Measurements from ENCODE around the gene CENPVL1. TPM values are rescaled to one million over a fixed set of nuclear protein-coding genes. Genes with fewer than 3 reads are reported as not detected.
"Not testable (repeated sequence)": the region's sequence is repeated elsewhere in the genome, so short reads cannot be mapped to it uniquely, and the experiment has no call there.

CENPVL1 gene
- total RNA-seq (1.4 TPM in 2 replicates), polyA plus RNA-seq (1.2 and 1.6 TPM in 2 replicates)

GRCh38 chrX:51710277-51711164 lies at the start of gene CENPVL1:
TSS of gene CENPVL1 (plus strand) at chrX:51710512. CDS start at chrX:51710512, 0 bp downstream.
- not testable (repeated sequence) for H3K36me3 ChIP-seq; H3K4me1 ChIP-seq (ENCODE audit: low read depth); H3K4me3 ChIP-seq; H3K27me3 ChIP-seq; H3K9me3 ChIP-seq (ENCODE audit: low read depth); H3K27ac ChIP-seq; DNase-seq (ENCODE audit: low read depth in 1 of 2, low spot score in 1 of 2)

DNA sequence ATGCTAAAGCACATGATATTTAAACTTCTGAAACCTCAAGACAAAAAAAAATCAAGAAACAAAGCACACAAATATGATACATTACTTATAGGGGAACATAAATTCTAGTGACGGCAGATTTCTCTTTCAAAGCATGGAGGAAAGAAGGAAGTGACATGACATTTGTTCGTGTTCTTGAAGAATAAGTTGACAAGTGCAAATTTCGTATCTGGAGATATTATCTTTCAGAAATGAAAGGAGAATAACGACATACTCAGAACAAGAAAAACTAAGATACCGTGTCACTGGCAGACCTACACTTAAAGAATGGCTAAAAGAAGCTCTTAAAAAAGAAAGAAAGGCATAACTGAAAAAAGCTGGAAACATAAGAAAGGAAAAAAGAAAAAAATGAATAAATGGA lies 44.3 kb upstream of the CENPVL1 start:
- no peaks in the 10 kb centered on the region for H3K4me1 ChIP-seq (ENCODE audit: low read depth)
- H3K9me3 ChIP-seq (ENCODE audit: low read depth), result no peaks in the 10 kb centered on the region
- no peak for DNase-seq (ENCODE audit: low read depth in 1 of 2, low spot score in 1 of 2)
- no peak overlapping the region for H3K27ac ChIP-seq
- H3K27me3 ChIP-seq, result peaks cover 3% of the 10 kb centered on the region
- TF ChIP-seq, protein P1, sequence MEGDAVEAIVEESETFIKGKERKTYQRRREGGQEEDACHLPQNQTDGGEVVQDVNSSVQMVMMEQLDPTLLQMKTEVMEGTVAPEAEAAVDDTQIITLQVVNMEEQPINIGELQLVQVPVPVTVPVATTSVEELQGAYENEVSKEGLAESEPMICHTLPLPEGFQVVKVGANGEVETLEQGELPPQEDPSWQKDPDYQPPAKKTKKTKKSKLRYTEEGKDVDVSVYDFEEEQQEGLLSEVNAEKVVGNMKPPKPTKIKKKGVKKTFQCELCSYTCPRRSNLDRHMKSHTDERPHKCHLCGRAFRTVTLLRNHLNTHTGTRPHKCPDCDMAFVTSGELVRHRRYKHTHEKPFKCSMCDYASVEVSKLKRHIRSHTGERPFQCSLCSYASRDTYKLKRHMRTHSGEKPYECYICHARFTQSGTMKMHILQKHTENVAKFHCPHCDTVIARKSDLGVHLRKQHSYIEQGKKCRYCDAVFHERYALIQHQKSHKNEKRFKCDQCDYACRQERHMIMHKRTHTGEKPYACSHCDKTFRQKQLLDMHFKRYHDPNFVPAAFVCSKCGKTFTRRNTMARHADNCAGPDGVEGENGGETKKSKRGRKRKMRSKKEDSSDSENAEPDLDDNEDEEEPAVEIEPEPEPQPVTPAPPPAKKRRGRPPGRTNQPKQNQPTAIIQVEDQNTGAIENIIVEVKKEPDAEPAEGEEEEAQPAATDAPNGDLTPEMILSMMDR (IDR thresholded peaks at IDR 0.05; ENCODE audit: low read depth, low read length), result no peak
- H3K36me3 ChIP-seq, result no peaks in the 10 kb centered on the region
- H3K4me3 ChIP-seq, result no peak overlapping the region

GRCh38 chrX:51679689-51680433 lies 30.5 kb upstream of the CENPVL1 start:
- not testable (repeated sequence) for H3K36me3 ChIP-seq; DNase-seq (ENCODE audit: low read depth in 1 of 2, low spot score in 1 of 2); H3K4me1 ChIP-seq (ENCODE audit: low read depth); H3K27ac ChIP-seq; H3K4me3 ChIP-seq; H3K9me3 ChIP-seq (ENCODE audit: low read depth); H3K27me3 ChIP-seq

DNA sequence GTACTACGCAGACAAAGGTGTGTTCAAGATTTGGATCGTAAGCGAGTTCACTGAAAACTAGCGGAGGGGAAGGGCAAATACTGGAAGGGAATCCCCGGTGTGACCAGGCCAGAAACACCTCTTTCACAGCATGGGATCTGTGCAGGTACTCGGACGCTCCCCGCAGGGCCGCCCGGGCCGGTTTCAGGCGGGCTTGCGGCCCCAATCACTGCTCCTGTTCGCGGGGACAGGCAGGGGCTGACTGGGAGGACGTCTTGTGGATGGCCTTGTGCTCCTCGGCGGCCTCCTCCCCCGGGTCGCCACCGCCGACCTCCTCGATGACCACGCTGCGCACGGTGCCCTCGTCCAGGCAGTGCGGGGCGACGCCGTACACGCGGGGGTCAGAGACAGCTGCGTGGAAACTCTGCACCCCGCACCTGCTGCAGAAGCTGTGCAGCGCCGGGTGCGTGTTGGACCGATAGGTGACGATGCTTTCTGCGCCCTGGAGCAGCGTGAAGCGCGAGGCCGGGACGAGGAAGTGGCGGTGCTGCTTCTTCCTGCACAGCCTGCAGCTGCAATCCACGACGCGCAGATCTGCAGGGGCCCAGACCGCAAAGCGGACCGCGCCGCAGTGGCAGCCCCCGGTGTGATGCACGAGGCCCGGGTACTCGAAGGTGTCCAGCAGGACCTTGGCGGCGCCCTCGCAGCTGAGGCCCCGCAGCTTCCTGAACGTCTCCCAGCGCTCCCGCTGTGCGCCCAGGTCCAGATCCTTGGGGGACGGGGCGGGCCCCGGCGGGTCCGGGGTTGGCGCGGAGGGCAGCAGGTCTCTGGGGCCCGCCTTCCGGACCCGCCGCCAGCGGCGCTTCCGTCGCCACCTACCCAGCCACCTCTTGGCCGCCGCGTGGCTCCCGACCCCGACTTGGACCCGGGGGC lies 28.2 kb upstream of the CENPVL1 start:
- H3K4me3 ChIP-seq; H3K27me3 ChIP-seq; H3K9me3 ChIP-seq (ENCODE audit: low read depth); H3K27ac ChIP-seq; DNase-seq (ENCODE audit: low read depth in 1 of 2, low spot score in 1 of 2); H3K36me3 ChIP-seq; H3K4me1 ChIP-seq (ENCODE audit: low read depth): not testable (repeated sequence)

DNA sequence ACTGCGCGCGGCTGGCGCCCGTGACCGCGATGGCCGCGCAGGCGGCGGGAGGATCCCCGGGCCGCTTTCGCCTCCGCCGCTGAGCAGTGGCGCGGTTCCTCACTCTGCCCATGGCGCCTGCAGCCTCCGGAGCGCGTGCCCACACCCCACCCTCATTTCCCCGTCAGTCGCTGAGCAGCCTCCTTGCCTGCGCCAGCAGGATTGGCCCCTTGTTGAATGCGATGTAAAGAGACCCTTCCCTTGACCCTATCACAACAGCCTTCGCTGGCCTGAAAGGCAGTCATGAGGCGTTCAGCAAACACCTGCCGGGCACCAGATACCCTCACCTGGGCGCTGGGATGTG lies 27.6 kb upstream of the CENPVL1 start, which contains the start of gene CENPVL2:
Gene CENPVL2 (minus strand): TSS at position 112 of the 343 bp plus-strand sequence. CDS start 0 bp downstream, at position 112.
- H3K4me1 ChIP-seq (ENCODE audit: low read depth); H3K9me3 ChIP-seq (ENCODE audit: low read depth); H3K36me3 ChIP-seq; H3K4me3 ChIP-seq; DNase-seq (ENCODE audit: low read depth in 1 of 2, low spot score in 1 of 2); H3K27ac ChIP-seq; H3K27me3 ChIP-seq: not testable (repeated sequence)

GRCh38 chrX:51694254-51694653 lies 16.1 kb upstream of the CENPVL1 start:
- no peaks in the 10 kb centered on the region for H3K4me1 ChIP-seq (ENCODE audit: low read depth)
- H3K27ac ChIP-seq, result no peak overlapping the region
- H3K4me3 ChIP-seq, result no peak overlapping the region
- no peak for DNase-seq (ENCODE audit: low read depth in 1 of 2, low spot score in 1 of 2)
- TF ChIP-seq, protein P1 (IDR thresholded peaks at IDR 0.05; ENCODE audit: low read depth, low read length), result no peak
- no peaks in the 10 kb centered on the region for H3K9me3 ChIP-seq (ENCODE audit: low read depth)
- peaks cover 14% of the 10 kb centered on the region for H3K27me3 ChIP-seq
- H3K36me3 ChIP-seq, result no peaks in the 10 kb centered on the region

DNA sequence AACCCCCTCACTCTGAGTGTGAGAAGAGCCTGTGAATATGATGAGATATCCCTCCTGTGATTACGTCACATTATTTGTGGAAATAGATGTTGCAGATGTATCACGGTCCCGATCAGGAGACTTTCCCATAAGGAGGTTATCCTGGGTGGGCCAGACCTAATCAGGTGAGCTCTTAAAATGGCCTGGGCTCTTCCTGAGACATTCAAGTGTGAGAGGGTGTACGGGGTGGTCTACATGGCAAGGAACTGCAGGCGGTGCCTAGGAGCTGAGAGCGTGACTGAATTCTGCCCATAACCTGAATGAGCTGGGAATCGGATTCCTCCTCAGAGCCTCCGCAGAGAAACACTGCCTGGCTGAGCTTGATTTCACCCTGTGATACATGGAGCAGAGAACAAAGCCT lies 12.9 kb upstream of the CENPVL1 start:
- H3K27me3 ChIP-seq, result peaks cover 17% of the 10 kb centered on the region
- DNase-seq (ENCODE audit: low read depth in 1 of 2, low spot score in 1 of 2), result no peak
- H3K4me3 ChIP-seq, result no peak overlapping the region
- no peaks in the 10 kb centered on the region for H3K9me3 ChIP-seq (ENCODE audit: low read depth)
- H3K4me1 ChIP-seq (ENCODE audit: low read depth), result no peaks in the 10 kb centered on the region
- H3K27ac ChIP-seq, result no peak overlapping the region
- H3K36me3 ChIP-seq, result no peaks in the 10 kb centered on the region
- TF ChIP-seq, protein P1 (IDR thresholded peaks at IDR 0.05; ENCODE audit: low read depth, low read length), result no peak

DNA sequence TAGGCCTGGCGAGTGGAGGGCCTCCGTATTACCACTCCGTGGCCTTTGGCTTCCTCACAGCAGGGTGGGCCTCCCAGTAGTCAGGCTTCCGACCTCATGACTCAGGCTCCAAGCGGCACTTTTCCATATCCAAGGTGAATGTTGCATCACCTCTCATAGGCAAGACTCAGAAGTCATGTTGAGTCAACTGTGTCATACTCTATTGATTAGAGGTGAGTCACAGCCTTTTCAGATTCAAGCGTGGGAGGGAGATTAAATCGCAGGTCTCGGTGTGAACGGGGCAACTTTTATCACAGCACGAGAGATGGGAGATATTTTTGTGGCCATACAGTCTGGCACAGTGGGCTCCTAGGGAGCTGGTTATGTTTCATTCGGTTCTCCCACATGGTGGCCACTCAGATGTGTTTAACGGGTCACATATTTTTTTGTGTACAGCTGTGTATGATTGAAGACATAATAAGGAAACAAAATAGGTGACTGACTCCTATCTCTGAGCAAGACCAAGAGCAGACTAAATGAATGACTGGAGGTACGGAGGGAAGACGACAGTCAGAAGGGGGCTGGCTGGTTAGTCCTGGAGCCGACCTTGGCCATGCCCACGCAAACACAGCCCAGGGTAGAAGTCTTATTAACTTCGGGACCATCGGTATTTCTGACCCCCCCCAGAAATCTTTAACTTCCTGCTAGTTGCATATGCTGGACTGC lies 2.8 kb downstream of the CENPVL1 start:
- not testable (repeated sequence) for H3K27me3 ChIP-seq; DNase-seq (ENCODE audit: low read depth in 1 of 2, low spot score in 1 of 2); H3K9me3 ChIP-seq (ENCODE audit: low read depth); H3K36me3 ChIP-seq; H3K27ac ChIP-seq; H3K4me3 ChIP-seq; H3K4me1 ChIP-seq (ENCODE audit: low read depth)
